GM18867 (cell line): ENCODE measurements around the gene DACH1.
"Not testable (repeated sequence)": the region's sequence is repeated elsewhere in the genome, so short reads cannot be mapped to it uniquely, and the experiment has no call there.

Source experiments
- ATAC-seq: cut with Tn5 transposase; IDR thresholded peaks from one replicate; pipeline ENCODE4 v1.9.1; 2021; ENCODE audit warnings: mild to moderate bottlenecking, moderate library complexity; ENCODE audit not compliant: unreplicated experiment

DACH1 gene

DNA sequence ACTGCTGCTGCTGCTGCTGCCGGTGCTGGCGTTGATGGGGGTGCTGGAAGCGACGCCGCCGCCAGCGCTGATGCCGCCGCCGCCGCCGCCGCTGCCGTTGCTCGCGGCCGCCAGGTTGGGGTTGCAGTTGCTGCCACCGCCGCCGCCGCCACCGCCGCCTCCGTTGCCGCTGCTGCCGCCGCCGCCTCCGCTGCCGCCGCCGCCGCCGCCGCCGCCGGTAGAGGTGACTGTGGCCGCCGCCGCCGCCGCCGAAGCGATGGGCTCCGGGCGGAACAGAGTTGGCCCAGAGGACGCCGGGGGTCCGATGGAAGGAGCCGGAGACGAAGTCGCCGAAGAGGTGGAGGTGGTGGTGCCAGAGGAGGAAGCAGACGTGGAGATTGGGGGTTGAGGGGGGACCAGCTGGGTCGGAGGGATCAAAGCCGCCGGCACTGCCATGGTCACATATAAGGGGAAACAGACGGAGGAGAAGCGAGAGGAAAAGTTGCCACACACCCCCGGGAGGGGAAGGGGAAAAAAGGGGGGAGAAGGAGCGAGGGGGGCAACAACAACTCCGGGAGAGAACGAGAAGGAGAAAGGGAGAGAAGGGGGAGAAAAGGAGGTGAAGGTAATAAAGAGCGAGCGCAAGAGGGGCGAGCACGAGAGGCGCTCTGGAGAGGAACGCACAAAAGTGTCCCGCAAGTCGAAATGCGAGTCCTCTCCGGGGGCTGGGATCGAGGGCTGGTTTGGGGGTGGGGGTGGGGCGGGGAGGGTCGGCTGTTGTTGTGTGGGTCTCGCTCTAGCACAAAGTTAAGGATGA, 471 bp downstream of the DACH1 start:
- no peak for ATAC-seq

DNA sequence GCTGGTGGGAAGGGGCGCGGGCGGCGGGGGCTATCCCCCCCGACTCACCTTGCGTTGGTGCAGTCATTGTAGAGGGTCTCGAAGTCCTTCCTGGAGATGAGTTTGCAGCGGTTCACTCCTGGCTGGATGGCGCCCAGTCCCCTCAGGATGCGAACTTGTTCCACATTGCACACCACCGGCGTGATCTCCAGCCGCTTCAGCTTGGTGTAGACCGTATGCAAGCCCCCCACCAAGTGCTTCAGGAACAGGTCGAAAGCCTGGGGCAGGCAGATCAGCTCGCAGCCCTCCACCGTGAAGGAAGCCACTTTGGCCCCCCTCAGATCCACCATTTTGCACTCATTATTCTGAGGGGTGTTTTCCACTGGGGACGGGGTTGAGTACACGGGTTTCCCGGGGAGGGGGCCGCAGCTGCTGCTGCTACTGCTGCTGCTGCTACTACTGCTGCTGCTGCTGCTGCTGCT, 1.1 kb downstream of the DACH1 start:
- no peak for ATAC-seq

DNA sequence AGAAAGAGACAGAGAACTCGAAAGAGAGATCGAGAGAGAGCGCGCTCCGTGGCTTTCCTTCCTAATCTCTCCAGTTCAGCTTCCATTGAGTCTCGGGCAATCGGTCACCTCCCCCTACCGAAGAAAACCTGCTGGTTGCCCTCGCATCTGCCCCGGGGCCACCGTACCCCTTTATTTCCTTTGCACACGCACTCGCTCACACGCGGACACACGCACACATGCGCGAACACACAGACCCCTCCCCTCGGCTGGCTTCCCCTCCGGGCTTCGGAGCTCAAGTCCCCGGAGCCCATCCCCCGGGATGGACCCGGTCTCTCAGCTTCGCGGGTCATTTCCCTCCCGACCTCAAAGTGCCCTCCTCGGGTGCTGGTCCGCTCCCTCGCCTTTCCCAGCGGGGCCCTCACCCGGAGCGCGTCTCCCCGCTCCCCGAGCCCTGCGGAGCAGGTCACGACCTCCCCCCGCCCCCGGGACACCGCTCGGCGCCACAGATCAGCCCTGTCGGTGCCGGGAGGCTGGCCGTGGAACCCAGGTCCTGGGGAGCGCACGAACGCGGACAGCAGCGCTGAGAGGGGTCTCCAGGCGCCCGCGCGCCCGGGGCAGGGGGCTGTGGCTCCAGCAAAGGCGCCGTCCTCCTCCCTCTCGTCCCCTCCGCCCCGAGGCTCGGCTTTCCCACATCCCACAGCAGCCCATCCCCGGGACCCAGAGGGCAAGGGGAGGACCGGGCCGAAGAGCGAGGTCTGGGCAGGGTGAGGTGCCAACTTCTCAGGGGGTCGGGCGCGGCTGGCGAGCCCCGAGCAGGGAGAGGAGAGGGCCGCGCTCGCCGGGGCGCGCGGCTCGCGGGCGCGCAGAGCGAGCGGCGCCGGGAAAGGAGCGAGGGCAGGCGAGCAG, 1.8 kb downstream of the DACH1 start:
- ATAC-seq = no peak

DNA sequence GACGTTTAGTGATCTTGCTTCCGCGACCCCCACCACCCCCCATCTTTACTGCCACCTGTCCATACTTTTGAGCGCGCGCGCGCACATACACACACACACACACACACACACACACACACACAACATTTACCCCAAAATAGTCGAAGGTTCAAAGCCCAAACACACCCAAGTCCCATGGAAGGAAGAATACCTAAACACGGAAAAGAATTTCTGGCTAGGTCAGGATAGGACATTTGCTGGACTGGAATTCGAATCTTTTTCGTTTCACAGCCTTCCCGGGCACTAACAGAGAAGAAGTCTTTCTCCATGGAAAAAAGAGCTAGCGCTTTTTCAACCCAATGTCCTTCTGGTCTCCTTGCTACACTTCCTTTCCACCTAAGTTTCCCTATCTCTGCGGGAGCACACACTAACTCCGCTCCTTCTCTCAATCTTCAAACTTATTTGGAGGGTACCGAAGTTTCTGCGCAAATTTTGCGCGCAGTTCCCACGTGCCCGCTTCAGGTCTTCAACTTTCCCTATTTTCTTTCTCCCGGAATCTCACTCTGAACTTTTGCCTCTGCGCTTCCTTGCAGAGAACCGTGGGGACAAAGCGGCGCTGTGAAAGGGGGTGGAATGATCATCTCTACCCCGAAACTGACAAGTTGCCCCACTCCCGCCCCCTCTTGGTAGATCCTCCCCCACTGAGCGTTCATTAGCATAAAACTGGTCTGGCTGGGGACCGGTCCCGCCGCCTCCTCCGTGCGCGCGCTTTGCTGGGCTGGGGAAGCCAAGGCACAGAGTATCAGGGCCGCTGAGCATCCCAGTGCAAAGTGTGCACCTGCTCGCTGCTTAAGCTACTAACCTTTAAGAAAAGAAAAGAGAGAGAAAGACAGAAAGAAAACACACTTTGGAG, 2.7 kb downstream of the DACH1 start:
- no peak for ATAC-seq

DNA sequence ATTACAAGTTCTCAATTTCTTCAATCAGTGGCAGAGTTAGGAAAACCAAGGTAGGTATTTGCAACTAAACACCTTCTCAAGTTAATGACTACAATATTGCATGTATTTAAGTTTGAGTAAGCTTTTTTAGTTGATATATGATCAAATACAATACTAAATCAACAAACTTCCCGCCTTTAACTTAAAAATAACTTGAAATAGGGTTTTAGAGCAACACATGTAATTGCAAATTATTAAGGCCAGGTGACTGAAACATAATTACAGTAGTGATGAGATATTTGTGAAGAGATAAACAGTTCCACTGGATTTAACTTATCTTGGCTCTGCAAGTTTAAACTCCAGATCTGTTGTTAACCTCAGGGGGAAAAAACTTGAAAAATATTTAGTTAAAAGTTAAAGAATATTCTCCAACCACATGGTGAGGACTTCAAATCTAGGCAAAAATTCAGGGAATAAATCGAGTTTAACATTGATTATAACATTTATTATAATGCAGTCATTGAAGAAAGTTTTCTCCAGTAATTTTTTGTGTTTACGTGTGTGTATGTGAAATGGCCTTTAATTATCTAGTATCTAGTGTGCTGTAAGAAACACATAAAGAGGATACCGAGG, 3.6 kb downstream of the DACH1 start:
- ATAC-seq = no peak

DNA sequence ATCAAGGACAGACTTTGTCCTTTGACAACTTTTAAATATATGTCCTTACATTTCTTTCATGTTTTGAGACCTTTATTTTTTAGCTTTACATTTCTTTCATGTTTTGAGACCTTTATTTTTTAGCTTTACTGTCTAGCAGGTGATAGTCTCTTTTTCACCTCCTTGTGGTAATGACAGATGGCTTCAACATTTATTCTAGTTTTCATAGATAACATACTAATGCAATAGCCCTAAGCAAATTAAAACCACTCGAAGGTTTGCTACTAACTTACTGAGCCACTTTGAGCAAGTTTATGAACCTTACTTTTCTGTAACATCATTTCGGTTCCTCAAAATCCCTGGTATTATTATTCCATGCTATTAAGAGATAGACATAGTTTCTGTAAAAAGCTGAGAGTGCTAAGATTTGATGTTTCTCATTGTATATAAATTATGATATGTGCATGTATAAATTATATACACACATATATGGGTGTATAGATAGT, 4.5 kb downstream of the DACH1 start:
- no peak for ATAC-seq

DNA sequence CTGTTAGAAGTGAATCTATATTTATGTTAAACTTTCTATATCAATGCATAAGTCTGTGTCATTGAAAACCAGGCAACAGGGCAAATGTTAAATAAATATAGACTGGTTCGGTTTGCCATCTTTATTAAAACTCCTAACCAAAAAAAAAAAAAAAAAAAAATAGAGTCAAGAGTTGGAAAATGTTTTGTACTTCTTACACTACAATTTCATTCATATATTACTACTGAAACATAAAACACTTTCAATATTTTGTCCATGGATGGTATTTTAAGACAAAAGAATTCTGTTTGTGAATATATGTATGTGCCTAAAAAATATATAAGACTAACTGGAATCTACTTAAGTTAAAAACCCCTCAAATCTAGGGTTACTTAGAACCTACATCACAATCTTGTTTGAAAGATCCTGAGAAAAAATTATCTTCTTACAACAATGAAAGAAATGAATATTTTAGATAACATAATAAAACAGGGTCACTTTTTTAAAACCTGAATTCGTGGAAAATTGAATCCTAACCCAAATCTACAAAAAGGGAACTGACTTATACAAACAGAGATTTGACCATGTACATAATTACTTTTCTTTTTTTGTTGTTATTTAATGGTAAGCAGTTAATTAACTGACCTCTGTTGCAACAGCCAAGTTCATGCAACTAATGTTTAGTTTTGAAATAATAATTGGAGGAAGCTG, 5.1 kb downstream of the DACH1 start:
- ATAC-seq = no peak

DNA sequence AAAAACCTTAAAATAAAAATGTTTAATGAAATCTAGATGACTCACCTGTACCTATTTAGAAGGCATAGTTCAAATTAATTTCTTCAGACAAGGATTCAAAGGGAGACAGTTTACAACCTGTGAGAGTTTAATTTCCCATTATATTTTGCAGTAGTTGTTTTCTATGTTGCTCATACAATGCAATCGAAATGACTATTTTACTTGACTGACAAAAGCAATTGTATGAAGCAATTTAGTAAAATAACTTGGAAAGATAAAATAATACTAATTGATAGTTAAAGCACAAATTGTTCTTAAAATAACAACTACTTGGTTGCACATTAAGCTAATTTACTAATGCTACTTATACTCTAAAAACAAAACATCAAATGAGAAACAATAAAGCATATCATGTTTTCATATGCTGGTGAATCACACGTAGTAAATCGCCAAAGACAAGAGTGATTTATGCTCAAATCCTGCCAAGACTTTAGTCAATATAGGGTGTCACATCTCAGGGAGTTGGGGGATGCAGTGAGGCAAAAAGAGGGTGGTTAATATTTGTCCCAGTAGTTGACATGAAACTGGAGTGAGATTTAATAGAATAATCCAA, 6.4 kb downstream of the DACH1 start:
- ATAC-seq = no peak

DNA sequence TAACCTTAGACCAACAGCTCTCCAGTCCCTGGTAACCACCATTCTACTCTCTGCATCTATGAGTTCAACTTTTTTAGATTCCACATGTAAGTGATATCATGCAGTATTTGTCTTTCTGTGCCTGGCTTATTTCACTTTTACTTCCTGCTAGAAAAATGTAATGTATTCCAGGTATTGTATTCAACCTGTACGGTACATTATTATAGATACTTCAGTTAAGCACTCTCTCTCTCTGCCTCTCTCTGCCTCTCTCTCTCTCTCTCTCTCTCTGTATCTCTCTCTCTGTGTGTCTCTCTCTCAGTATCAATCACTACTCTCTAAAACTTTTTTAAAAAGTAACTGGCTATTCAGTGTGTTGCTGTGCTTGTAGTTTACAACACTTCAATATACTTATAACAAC, 8.4 kb downstream of the DACH1 start:
- no peak for ATAC-seq

DNA sequence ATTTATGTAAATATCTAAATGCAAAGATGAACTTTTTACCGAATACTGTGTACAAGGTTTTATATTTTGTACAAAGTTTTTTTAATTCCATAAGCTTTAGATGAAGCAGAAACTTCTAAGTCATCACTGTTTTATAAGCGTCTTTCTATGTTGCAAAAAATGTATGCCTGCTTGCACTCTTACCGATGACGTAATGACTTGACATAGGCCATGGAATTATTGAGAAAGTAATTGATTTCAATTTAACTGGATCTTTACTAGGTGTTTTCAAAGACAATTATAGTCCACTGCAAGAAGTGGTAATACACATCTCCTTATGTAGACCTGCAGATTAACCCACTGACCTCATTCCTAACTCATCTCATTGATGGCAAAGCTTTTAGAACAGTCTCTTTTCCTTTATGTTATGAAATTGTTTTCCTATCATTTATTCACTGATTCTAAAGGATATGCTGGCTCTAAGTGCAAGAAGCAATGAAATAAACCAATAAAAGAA, 10.4 kb downstream of the DACH1 start:
- no peak for ATAC-seq

DNA sequence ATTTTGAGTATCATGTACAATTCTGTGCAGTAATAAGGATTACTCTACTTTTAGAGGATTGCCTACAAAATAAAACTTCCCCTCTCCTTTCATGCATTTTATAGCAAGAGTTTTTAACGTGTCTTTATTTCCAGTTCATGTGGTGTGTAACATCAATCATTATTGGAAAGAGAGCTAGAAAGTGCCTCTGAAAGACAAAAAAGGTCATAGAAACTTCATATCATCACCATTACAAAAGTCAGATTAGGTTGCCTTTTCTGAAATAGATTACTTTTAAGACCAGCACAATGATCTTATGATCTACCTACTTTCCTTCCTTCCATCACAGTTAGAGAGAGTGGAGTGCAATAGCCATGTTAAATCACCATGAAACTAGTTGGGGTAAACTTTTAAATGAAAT, 12.6 kb downstream of the DACH1 start:
- no peak for ATAC-seq

DNA sequence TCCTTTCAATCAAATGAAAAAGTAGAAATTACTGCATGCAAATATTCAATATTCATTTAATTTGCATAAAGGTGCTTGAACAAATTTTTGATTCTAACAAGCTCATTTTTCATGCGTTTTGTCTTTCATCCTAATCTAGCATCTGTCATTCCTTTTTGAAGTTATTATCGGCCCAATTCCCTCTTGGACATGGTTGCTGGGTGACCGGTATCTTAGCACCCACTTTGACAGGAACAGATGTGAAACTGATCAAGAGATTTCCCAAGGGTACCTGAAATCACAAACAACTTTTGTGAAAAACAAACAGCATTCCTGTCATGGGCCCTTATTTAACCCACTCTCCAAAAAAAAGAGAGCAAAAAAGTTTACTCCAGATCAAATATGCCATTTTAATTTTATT, 13.3 kb downstream of the DACH1 start:
- ATAC-seq = no peak

DNA sequence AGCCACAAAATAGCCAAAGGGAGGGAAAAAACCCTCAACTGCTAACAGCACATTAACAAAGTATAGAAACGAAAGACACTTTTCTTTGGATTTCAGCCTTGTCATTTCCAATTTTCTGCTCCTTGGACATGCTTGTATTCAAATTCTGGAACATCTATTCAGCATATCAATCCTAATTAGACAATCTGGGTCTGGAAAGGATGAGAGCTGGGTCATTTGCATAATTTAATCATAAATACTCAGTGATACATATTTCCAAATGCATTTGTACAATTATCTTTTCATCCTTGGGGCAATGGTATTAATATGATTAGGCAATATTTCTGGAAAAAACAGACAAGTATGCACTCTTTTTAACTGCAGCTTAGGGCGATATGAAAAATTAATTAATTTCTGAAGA, 14.3 kb downstream of the DACH1 start:
- no peak for ATAC-seq

DNA sequence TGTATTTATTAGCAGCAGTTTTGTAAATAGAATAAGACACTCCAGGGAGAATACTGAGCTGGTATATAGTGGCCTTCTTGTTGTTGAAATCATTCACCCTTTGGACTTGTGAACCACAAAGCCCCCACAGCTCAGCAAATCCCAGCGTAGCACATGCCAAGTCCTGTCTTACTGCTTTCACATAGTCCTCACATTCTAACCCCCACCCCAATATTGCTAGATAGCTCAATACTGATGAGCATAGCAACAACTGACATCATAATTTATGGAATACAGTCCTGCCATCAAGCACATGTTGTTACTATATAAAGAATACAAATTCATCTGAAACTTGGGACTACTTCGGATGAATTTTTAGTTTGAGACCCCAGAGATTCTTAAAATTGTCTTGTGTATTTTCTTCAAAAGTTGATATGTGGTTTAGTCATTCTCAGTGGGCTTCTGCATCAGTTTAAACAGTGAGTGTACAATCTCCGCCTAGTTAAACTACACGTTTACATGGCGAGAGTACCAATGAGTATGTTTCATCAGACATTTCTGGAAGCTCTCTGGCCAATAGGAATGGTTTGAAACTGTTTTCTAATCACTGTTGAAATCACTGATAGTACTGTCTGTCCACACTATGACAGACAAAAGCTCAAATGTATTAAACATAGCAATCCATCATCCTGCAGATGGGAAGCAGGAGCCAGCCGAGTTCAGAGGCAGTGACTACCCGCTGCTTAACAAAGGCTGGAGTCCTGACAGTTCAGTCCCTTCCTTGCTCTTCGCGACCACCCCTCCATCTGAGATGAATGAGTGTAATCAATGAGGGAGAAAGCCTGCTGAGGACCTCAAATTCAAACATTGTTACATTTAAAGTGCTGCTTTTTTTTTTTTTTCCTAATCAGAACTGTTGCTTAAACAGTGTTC, 15.2 kb downstream of the DACH1 start:
- no peak for ATAC-seq

DNA sequence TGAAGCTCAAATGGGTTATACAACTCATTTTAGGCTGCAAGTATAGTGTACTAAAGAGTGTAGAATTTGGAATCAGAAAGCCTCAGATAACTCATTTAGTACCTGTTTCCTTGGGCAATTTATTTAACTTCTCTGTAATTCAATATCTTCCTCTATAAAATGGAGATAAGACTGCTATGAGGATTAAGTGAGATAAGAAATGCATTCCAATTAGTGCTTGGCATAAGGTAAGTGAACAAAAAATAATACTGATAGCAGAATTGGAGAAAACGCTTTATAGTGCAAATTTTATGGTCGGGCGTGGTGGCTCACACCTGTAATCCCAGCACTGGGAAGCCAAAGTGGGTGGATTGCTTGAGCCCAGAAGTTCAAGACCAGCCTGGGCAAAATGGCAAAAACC, 25.0 kb downstream of the DACH1 start:
- no peak for ATAC-seq

DNA sequence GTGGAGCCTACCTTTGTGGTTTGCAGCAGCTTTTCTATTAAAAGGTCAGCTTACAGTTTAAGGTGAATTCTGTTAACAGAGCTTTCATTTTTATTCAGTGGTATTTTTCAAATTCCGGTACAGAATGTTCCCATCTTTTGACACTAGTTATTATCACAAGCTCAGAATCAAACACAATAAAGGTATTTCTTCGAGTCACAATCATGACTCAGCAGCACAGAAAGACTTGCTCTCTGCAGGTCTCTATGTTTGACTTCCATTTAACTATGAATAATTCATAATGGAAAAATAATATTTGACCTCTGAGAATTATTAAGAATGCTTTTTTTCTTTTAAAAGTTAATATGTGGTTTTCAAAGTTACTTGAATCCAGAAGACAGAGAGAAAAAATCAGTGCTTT, 28.2 kb downstream of the DACH1 start:
- no peak for ATAC-seq

DNA sequence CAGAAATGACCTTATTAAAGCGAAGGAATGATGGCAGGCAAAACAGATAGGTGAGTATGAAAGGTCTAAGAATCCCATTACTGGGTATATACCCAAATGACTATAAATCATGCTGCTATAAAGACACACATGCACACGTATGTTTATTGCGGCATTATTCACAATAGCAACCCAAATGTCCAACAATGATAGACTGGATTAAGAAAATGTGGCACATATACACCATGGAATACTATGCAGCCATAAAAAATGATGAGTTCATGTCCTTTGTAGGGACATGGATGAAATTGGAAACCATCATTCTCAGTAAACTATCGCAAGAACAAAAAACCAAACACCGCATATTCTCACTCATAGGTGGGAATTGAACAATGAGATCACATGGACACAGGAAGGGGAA, 29.4 kb downstream of the DACH1 start:
- ATAC-seq = not testable (repeated sequence)

DNA sequence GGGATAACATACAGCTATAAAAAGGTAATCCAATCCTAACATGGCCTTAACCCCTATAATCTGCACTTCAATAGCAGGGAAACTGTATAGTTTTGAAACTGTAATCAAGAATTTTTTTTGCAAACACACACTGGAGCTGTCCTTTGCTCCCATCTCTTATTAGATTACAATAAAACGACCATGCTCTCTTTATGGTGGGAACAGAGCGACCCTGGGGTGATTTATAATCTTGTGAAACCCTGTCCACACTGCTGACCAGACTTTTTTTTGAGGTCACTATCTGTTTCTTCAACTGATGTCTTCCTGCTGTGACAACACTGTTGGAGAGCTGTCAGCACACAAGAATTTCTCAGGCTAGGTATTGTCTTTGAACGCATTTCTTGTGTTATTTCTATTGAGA, 35.3 kb downstream of the DACH1 start:
- ATAC-seq = no peak
